ENCODE measurements around the gene SLC9A8.
A peak's percentile ranks its signal among the peaks of the same experiment; 100 is the strongest.

SLC9A8 gene

DNA sequence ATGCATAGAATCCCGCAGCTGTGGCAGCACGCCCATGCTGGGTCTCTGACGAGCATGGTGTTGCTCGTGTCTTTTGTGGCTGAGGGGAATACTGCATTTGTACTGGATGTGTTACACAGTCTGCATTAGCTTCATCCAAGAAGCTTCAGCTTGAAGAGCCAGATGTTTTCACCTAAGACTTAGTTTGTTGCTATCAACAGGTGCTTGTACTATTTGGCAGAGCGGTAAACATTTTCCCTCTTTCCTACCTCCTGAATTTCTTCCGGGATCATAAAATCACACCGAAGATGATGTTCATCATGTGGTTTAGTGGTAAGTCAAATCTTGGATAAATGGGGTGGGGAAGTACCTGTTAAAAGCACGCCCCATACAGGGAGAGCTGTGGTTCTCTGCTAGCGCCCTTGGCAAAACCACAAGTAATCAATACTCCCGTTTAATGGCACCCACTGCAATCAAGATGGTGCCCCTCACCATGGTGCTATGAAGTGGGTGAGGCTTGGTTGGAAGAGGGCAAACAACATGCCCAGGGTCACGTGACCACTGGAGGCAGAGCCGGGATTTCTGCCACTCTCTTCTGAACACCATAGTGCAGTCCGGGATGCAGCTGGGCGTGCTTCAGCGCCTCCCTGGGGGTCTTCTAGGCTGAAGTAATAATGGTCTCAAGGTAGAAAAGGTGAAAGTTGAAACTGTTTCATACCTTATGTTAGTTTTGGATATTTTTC, 68.3 kb downstream of the SLC9A8 start:
- Histone ChIP-seq H3K27me3 (ENCODE audit: control insufficient read depth, insufficient read depth, low read length) (no peaks in the 10 kb centered on the region), H3K9me3 (ENCODE audit: control insufficient read depth, insufficient read depth, low read length) (no peaks in the 10 kb centered on the region), H3K4me3 (ENCODE audit: low read depth, low read length) (no peak overlapping the region), H3K27ac (ENCODE audit: low read depth, low read length) (no peak overlapping the region), H3K9ac (ENCODE audit: low read depth, low read length) (no peak overlapping the region), H3K4me1 (ENCODE audit: control insufficient read depth, insufficient read depth, low read length) (no peaks in the 10 kb centered on the region), H3K36me3 (ENCODE audit: control insufficient read depth, insufficient read depth, low read length) (peaks cover 17% of the 10 kb centered on the region; the same call in 1 of the 2 replicates)

DNA sequence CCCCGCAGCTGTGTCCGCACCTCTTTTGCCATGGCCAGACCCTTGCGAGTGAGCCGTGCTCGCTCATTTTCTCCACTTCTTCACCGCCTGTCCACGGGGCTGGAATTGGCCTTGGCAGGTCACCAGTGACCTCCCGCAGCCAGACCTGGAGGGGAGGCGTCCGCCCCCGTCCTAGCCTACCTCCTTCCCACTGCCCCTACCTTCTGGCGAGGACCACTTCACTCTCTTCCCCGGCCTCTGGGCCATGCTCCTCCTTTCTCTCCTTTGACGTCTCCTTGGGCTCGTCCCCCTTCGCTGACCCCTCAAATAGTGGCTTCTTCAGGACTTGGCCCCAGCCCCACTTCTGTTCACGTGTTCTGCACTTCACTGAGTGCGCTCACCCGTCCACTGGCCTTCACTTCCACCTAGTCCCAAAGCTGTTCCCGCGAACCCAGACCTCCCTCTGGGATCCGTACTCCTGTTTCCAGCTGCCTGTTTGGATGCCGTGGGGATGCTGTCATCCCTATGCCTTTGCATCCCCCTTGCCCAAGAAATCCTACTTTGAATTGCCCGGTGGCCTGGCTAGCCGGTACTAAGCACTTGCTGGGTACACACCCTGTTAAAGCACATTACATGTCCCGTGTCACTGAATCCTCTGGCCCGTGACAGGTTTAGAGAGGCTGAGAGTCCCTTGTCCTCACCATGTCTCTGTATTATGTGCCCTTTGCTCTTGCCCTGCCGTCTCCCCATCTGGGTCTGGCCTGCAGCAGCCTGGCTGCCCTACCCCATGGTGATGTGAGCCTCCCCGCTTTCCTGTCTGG, 69.7 kb downstream of the SLC9A8 start:
- peaks cover 6% of the 10 kb centered on the region; the same call in 1 of the 2 replicates for H3K4me1 ChIP-seq (ENCODE audit: control insufficient read depth, insufficient read depth, low read length)
- H3K27ac ChIP-seq (ENCODE audit: low read depth, low read length) = no peak overlapping the region
- peaks cover 17% of the 10 kb centered on the region; the same call in 1 of the 2 replicates for H3K36me3 ChIP-seq (ENCODE audit: control insufficient read depth, insufficient read depth, low read length)
- H3K4me3 ChIP-seq (ENCODE audit: low read depth, low read length) = no peak overlapping the region
- no peaks in the 10 kb centered on the region for H3K27me3 ChIP-seq (ENCODE audit: control insufficient read depth, insufficient read depth, low read length)
- no peaks in the 10 kb centered on the region for H3K9me3 ChIP-seq (ENCODE audit: control insufficient read depth, insufficient read depth, low read length)
- no peak overlapping the region for H3K9ac ChIP-seq (ENCODE audit: low read depth, low read length)

DNA sequence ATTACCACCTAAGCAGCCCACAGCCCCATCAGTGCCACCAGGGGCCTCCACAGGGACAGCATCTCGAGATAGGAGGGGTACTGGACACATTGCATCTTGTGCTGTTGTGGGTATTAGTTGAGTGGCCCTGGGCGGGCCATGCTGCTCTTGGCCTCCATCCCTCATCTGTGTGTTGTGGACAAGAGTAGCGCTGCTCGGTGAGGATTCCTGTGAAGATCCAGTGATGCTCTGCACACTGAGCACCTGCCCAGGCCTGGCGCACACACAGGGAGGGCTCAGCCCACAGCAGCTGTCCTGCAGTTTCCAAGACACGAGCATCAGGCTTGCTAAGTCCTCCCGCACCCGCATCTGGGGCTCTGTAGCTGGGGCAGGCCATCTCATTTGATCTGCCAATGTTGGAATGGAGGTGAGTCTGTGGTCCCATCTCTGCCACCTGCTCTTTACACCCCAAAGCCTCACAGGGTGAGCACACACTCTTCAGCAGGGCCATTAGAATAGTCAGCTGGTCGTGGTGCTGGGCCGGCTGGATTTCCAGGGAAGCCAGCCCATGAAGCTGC, 70.7 kb downstream of the SLC9A8 start:
- Histone ChIP-seq H3K9me3 (ENCODE audit: control insufficient read depth, insufficient read depth, low read length) (no peaks in the 10 kb centered on the region), H3K9ac (ENCODE audit: low read depth, low read length) (no peak overlapping the region), H3K4me1 (ENCODE audit: control insufficient read depth, insufficient read depth, low read length) (peaks cover 7% of the 10 kb centered on the region; the same call in 1 of the 2 replicates)

DNA sequence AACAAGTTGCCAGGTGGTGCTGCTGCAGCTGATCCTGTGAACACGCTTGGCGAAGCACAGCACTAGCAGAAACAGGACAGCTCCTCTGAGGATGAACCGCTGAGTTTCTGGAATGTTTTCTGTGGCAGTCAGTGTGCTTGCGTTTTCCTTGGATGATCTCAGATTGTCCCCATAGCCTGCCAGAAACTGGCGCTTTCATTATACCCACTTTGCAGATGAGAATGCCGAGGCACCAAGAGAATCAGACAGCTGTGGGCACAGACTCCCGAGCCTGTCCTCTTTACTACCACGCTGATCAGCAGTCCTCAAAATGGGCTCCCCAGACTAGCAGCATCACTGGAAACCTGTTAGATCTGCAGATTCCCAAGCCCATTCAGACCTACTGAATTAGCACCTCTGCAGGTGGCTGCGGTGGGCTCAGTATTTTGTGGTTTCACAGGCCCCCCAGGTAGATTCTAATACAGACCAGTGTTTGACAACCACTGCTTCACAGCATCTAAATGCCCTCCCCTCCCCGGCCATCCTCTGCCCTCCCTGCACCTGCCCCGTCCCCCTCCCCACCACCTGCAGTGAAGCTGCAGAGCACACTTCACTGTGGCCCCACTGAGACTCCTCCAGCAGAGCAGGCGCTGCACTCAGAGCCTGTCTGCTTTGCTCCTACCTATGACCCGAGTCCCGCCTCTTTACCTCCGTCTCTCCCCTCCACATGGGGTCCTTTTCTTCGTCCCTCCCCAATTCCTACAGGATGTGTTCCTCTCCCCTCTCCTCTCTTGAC, 73.1 kb downstream of the SLC9A8 start:
- no peaks in the 10 kb centered on the region for H3K9me3 ChIP-seq (ENCODE audit: control insufficient read depth, insufficient read depth, low read length)
- no peak overlapping the region for H3K9ac ChIP-seq (ENCODE audit: low read depth, low read length)
- H3K36me3 ChIP-seq (ENCODE audit: control insufficient read depth, insufficient read depth, low read length) = peaks cover 14% of the 10 kb centered on the region; the same call in 1 of the 2 replicates
- H3K4me3 ChIP-seq (ENCODE audit: low read depth, low read length) = no peak overlapping the region
- peaks cover 17% of the 10 kb centered on the region for H3K4me1 ChIP-seq (ENCODE audit: control insufficient read depth, insufficient read depth, low read length)
- H3K27me3 ChIP-seq (ENCODE audit: control insufficient read depth, insufficient read depth, low read length) = no peaks in the 10 kb centered on the region
- peak overlapping the region; percentile 5 for H3K27ac ChIP-seq (ENCODE audit: low read depth, low read length)

More for the DNA sequence above, 70.7 kb downstream of the SLC9A8 start:
- peaks cover 17% of the 10 kb centered on the region; the same call in 1 of the 2 replicates for H3K36me3 ChIP-seq (ENCODE audit: control insufficient read depth, insufficient read depth, low read length)
- no peaks in the 10 kb centered on the region for H3K27me3 ChIP-seq (ENCODE audit: control insufficient read depth, insufficient read depth, low read length)
- no peak overlapping the region for H3K27ac ChIP-seq (ENCODE audit: low read depth, low read length)
- H3K4me3 ChIP-seq (ENCODE audit: low read depth, low read length) = no peak overlapping the region

DNA sequence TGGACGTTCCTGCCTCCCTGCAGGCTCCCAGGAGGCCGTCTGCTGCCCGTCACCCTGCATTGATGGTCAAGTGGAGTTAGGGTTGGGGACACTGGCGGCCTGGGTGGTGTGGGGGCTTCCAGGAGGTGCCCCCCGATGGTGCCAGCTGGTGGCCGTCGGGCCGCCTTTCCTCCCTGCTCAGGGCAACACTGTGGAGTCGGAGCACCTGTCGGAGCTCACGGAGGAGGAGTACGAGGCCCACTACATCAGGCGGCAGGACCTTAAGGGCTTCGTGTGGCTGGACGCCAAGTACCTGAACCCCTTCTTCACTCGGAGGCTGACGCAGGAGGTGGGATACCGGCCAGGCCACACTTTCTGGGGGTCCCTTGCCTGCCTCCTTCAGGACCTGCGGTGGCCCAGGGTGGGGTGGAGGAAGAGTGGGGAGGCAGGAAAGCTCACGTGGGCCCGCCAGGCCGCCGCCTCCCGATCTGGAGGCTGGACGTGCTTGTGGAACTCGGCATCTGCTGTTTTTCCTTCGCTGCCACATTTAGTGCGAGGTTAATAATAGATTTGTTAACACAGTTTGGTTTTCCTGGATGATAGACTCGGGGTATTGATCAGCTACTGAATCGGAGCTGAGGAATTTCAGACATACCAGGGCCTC, 74.1 kb downstream of the SLC9A8 start:
- peaks cover 24% of the 10 kb centered on the region for H3K4me1 ChIP-seq (ENCODE audit: control insufficient read depth, insufficient read depth, low read length)
- no peak overlapping the region for H3K4me3 ChIP-seq (ENCODE audit: low read depth, low read length)
- peaks cover 10% of the 10 kb centered on the region; the same call in 1 of the 2 replicates for H3K36me3 ChIP-seq (ENCODE audit: control insufficient read depth, insufficient read depth, low read length)
- peak overlapping the region; percentile 5 for H3K27ac ChIP-seq (ENCODE audit: low read depth, low read length)
- H3K9ac ChIP-seq (ENCODE audit: low read depth, low read length) = no peak overlapping the region
- no peaks in the 10 kb centered on the region for H3K9me3 ChIP-seq (ENCODE audit: control insufficient read depth, insufficient read depth, low read length)
- no peaks in the 10 kb centered on the region for H3K27me3 ChIP-seq (ENCODE audit: control insufficient read depth, insufficient read depth, low read length)

DNA sequence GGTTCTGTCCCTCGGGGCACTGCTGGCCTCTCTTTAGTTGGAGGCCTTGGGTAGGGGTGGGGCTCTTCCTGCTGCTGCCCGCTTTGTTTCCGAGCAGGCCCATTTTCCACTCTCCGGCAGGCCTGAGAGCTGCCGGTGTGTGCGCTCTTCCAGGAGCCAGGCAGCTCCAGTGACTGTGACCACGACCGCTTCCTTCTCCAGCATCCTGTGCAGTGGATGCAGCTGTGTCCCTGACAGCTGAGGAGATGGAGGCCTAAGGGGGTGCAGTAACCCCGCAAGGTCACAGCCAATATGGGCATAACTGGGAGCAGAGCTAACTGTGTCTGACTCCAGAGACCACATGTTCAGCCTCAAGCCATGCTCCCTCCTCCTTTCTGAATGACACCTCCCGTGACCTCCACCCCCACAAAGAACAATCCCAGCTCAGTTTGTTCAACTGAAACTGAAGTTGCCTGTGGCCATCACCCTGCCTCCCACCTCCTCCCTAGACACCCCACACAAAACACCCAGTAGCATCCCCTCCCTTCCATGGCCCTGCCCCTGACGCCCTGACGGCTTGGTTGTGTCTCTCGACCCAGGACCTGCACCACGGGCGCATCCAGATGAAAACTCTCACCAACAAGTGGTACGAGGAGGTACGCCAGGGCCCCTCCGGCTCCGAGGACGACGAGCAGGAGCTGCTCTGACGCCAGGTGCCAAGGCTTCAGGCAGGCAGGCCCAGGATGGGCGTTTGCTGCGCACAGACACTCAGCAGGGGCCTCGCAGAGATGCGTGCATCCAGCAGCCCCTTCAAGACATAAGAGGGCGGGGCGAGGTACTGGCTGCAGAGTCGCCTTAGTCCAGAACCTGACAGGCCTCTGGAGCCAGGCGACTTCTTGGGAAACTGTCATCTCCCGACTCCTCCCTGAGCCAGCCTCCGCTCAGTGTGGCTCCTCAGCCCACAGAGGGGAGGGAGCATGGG, 74.9 kb downstream of the SLC9A8 start:
- Histone ChIP-seq H3K4me1 (ENCODE audit: control insufficient read depth, insufficient read depth, low read length) (peaks cover 24% of the 10 kb centered on the region), H3K36me3 (ENCODE audit: control insufficient read depth, insufficient read depth, low read length) (peaks cover 10% of the 10 kb centered on the region; the same call in 1 of the 2 replicates), H3K27ac (ENCODE audit: low read depth, low read length) (no peak overlapping the region), H3K9ac (ENCODE audit: low read depth, low read length) (no peak overlapping the region), H3K4me3 (ENCODE audit: low read depth, low read length) (no peak overlapping the region), H3K27me3 (ENCODE audit: control insufficient read depth, insufficient read depth, low read length) (no peaks in the 10 kb centered on the region), H3K9me3 (ENCODE audit: control insufficient read depth, insufficient read depth, low read length) (no peaks in the 10 kb centered on the region)

DNA sequence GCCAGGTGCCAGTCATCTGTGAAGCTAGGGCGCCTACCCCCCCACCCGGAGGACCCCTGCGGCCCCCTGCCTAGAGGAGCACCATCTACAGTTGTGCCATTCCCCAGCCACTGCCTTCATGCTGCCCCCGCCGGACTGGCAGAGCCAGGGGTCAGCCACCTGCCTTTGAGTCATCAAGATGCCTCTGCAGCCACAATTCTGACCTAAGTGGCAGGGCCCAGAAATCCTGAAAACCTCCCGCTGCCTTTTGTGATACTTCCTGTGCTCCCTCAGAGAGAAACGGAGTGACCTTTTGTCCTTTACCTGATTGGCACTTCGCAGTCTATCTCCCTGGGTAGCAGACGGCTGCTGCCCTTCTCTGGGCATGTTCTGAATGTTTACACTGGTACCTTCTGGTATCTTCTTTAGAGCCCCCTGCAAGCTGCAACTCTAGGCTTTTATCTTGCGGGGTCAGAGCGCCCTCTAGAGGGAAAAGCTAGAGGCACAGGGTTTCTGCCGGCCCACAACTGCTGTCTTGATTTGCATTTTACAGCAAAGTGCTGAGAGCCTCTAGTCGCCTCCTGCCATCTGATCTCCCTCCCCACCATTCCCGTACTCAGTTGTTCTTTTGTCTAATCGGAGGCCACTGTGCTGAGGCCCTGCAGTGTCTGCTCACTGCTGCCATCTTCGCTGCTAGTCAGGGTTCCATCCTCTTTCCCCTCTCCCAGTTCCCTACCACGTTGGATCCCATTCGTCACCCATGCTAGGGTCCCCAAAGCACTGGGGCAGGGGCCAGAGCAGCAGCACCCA, 75.8 kb downstream of the SLC9A8 start:
- peaks cover 6% of the 10 kb centered on the region; the same call in 1 of the 2 replicates for H3K36me3 ChIP-seq (ENCODE audit: control insufficient read depth, insufficient read depth, low read length)
- no peaks in the 10 kb centered on the region for H3K27me3 ChIP-seq (ENCODE audit: control insufficient read depth, insufficient read depth, low read length)
- no peak overlapping the region for H3K4me3 ChIP-seq (ENCODE audit: low read depth, low read length)
- no peak overlapping the region for H3K27ac ChIP-seq (ENCODE audit: low read depth, low read length)
- H3K9ac ChIP-seq (ENCODE audit: low read depth, low read length) = no peak overlapping the region
- peaks cover 24% of the 10 kb centered on the region for H3K4me1 ChIP-seq (ENCODE audit: control insufficient read depth, insufficient read depth, low read length)
- H3K9me3 ChIP-seq (ENCODE audit: control insufficient read depth, insufficient read depth, low read length) = no peaks in the 10 kb centered on the region

DNA sequence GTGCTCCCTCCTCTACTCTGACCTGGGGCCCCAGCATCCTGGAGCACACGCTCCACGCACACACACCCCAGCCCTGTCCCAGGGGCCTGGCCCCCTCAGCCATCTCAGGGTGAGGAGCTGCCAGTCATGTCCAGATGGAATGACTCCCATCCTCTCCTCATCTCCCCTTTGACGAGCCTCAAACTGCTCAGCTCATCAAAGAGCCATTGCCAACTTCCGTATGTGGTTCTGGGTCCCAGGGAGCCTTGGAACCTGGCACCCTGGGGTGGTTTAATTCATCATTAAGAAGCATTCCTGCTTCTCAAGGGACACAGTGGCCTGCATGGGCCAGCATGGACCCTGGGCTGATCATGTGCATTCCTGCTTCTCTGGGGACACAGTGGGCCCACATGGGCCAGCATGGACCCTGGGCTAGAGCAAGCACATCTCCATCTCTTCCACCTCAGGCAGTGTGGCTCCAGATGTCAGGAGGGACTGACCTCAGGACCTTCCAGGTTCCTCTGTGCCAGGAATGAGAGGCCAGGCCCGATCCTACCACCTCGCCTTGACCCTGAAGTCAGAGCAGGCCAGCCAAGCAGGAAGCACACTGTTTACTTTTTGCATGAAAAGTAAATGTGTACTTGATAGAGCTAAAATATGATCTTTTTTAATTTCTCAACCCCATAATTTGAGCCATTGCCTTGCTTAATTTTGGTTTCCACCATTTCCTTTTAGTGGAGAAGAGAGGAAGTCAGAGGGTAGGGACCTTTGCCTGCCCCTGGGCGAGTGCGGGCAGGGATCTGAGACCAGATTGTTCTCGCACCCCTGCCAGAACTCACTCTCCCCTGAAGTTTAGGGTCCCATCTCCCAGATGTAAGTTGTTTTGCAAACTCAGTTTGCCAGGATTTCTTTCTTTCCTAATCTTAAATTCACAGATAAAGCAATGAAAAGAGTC, 76.6 kb downstream of the SLC9A8 start:
- no peaks in the 10 kb centered on the region for H3K36me3 ChIP-seq (ENCODE audit: control insufficient read depth, insufficient read depth, low read length)
- H3K4me3 ChIP-seq (ENCODE audit: low read depth, low read length) = no peak overlapping the region
- no peak overlapping the region for H3K27ac ChIP-seq (ENCODE audit: low read depth, low read length)
- no peaks in the 10 kb centered on the region for H3K27me3 ChIP-seq (ENCODE audit: control insufficient read depth, insufficient read depth, low read length)
- no peak overlapping the region for H3K9ac ChIP-seq (ENCODE audit: low read depth, low read length)
- peaks cover 24% of the 10 kb centered on the region for H3K4me1 ChIP-seq (ENCODE audit: control insufficient read depth, insufficient read depth, low read length)
- H3K9me3 ChIP-seq (ENCODE audit: control insufficient read depth, insufficient read depth, low read length) = no peaks in the 10 kb centered on the region
